ENCODE measurements around the gene LRRC55.
A peak's percentile ranks its signal among the peaks of the same experiment; 100 is the strongest.

Gene LRRC55

GRCh38 chr11:57203882-57204480, 22.2 kb downstream of the LRRC55 start:
- no peak for DNase-seq

- DNase-seq: peak; percentile 12
These were observed 23.4 kb downstream of the LRRC55 start for GRCh38 chr11:57205041-57205641.

GRCh38 chr11:57207168-57207567, 25.4 kb downstream of the LRRC55 start:
- no peak for DNase-seq

- no peak for DNase-seq
These were observed 29.0 kb downstream of the LRRC55 start for GRCh38 chr11:57210781-57211180.

GRCh38 chr11:57213342-57214097, 31.8 kb downstream of the LRRC55 start:
- peak; percentile 74 for DNase-seq

- no peak for DNase-seq
These were observed 32.3 kb downstream of the LRRC55 start for GRCh38 chr11:57214098-57214417.

GRCh38 chr11:57214494-57214893, 32.7 kb downstream of the LRRC55 start:
- DNase-seq: no peak

- DNase-seq: no peak
These were observed 34.7 kb downstream of the LRRC55 start for GRCh38 chr11:57216463-57216862.

GRCh38 chr11:57217053-57217452, 35.3 kb downstream of the LRRC55 start:
- no peak for DNase-seq

GRCh38 chr11:57219021-57219627, 37.4 kb downstream of the LRRC55 start:
- DNase-seq: peak; percentile 55

- DNase-seq: peak; percentile 16
These were observed 40.5 kb downstream of the LRRC55 start for GRCh38 chr11:57222239-57222638.

- no peak for DNase-seq
These were observed 41.8 kb downstream of the LRRC55 start for GRCh38 chr11:57223601-57224000.

GRCh38 chr11:57224128-57224527, 42.4 kb downstream of the LRRC55 start:
- DNase-seq: no peak

GRCh38 chr11:57224537-57224936, 42.8 kb downstream of the LRRC55 start:
- no peak for DNase-seq

GRCh38 chr11:57228600-57228999, 46.8 kb downstream of the LRRC55 start:
- DNase-seq: no peak

- DNase-seq: no peak
These were observed 48.6 kb downstream of the LRRC55 start for GRCh38 chr11:57230316-57230715.

- no peak for DNase-seq
These were observed 49.2 kb downstream of the LRRC55 start for GRCh38 chr11:57230791-57231538.

- no peak for DNase-seq
These were observed 49.9 kb downstream of the LRRC55 start for GRCh38 chr11:57231539-57232253.

- DNase-seq: no peak
These were observed 51.9 kb downstream of the LRRC55 start for GRCh38 chr11:57233702-57234101.

GRCh38 chr11:57235761-57236703, 54.3 kb downstream of the LRRC55 start:
- DNase-seq: no peak

GRCh38 chr11:57237204-57237681, 55.5 kb downstream of the LRRC55 start, which contains the start of gene APLNR:
Gene APLNR (minus strand): TSS chr11:57237250. CDS start chr11:57237004, 246 bp downstream.
- DNase-seq: peak; percentile 85
